ENCODE measurements around the gene LIN54. TPM values are rescaled to one million over a fixed set of nuclear protein-coding genes. Genes with fewer than 3 reads are reported as not detected.

Gene LIN54
- total RNA-seq, 1 donor from 2014 or later, result 7.4 TPM

DNA sequence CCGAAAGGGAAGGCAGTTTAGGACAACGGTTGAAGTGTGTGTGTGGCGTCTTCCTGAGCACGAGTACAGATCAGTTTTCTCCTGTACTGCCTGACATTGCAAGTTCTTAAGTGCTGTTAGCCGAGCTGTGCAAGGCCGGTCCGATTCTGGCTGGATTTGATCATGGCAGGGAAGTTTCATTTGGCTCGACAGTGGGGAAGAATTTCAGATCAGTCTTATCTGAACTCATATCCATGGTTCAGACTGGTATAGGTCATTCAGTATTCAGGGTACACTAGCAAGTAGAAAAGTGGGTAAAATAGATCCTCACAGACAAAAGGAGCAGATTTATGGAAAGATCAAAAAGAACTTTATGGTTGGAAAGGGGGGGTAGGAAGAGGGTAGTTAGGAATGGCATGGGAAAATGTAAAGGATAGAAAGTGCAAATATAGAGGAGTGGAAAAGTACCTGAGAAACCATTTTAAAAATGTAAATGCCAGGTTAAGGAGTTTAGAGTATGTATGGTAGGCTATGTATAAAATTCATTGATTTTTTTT lies 109.4 kb downstream of the LIN54 start:
- no peak for DNase-seq
- ATAC-seq (ENCODE audit: poor library complexity), result no peak
- intact Hi-C loops (cut with DNase I), result loop anchor here (10.0 kb wide), 1 partner anchor 134 kb away; the partner anchor contains the start of gene COPS4

DNA sequence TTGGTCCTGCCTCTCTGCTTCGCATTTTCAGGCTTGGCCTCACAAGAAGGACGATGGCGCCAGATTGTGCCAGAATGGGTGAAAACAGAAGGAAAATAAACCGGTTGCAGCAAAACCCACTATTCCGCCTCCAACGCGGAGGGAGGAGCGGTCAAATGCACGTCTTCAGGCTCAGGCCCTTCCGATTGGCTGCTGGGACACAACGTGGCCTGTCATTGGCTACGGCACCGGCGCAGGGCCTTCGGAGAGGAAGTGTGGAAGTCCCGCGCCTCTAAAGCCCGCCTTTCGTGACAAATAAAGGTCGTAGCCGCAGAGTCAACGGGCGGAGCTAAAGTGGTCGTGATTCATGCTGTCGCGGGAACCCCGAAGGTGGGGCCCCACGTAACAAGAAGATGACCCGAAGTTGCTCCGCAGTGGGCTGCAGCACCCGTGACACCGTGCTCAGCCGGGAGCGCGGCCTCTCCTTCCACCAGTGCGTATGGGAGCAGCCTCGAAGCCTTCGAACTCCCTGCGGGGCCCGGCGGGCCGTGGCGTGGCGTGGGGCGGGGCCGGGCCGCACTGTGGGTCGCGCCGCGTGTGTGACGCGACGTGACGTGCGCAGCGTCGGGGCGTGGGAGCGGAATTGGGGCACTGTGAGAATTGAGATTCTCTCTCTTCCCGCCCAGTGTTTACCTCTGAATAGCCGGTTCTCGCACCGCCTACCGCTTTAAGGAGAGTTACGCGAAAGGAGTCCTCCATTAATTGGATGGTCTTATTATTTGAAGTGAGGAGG lies 110.0 kb downstream of the LIN54 start, which contains the start of gene THAP9:
THAP9 (plus strand) TSS at position 325 of the 772 bp plus-strand sequence; CDS start at position 393, 68 bp downstream.
- peak; percentile 97 for ATAC-seq (ENCODE audit: poor library complexity)
- intact Hi-C loops (cut with DNase I), result loop anchor here (10.0 kb wide), 1 partner anchor 134 kb away; the partner anchor contains the start of gene COPS4

DNA sequence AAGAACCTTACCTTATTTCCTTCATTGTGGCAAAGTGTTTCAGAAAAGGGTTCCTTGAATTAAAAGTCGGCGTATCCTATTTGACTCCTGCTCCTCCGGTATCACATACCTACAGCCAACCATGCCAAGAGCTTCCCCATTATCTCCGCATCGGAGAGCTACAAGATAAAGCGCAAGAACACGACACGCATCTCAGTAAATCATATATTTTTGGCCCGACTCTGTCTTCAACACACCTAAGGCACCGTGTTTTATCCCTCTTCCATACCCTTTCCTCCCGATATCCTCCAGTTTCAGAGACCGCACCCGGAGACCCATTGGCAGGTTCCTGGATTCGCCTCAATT lies 110.6 kb downstream of the LIN54 start:
- intact Hi-C loops (cut with DNase I), result loop anchor here (10.0 kb wide), 1 partner anchor 135 kb away; the partner anchor contains the start of gene COPS4
- ATAC-seq (ENCODE audit: poor library complexity) (peak; percentile 16), DNase-seq (no peak)

More for the DNA sequence above, 110.0 kb downstream of the LIN54 start, which contains the start of gene THAP9:
- DNase-seq, result peak; percentile 99

DNA sequence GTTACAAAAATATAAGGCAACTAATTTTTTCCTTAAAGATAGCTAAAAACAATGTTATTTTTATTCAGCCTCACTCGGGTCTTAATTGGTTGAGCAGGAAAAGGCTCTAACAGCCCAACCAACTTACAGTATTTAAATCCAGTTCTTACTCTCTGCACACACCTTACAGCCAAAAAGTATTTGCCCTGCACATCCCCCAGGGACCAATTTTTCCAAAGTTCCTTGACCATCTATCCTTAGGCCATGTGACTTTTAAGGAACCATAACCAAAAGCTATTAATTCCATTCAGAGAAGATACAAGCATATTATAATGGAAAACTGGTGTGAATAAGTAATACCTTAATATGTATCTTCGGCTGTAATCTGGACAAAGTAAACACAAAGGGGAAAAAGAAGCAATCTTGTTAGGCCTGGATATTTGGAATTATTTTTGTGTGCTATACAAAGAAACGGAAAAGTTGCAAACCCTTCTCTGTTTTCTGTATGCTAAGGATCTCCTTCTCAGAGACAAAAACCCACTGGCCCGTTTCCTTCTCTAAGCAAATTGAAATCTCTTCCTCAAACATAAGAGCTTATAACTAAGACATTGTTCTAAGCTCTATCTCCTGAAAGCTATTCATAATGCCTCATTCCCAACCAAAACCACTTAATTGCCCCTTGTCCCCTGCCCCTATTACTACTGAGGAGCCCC lies 111.1 kb downstream of the LIN54 start:
- DNase-seq (no peak), ATAC-seq (ENCODE audit: poor library complexity) (no peak)
- intact Hi-C loops (cut with DNase I), result loop anchor here (5.0 to 10.0 kb wide), 4 partner anchors 113 to 465 kb away; partner anchors contain the start of genes COPS4, ENOPH1, HNRNPDL and LIN54

DNA sequence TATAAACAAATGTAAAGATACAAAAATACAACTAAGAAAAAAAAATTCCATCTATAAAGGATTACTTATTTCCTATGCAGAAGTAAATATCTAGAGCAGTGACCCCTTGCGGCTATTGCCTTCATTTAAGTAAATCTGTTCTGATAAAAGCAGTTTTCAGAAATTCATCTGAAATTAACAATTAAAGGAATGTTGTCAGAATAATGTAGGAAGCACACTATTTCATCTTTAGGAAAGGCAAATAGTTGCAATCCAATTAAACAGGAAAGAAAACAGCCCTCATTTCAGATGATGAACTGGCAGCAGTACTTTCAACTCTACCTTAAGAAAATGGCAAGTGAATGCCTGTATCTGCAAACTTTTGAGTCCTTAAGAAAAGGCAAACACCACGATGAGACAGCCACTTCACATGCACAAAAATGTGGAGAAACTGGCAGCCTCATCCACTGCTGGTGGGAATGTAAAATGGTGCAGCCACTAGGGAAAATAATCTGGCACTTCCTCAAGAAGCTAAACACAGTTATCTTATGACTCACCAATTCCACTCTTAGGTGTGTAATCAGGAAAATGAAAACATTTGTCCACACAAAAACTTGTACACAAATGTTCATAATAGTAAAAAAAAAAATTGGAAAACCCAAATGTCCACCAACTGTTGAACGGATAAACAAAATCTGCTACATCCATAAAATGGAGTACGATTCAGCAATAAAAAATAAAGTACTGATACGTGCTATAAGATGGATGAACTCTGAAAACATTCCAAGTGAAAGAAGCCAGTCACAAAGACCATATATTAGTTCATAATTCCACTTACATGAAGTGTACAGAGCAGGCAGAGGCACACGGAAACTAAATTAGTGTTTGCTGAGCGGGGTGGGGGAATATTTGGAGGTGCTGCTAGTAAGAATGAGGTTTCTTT lies 112.0 kb downstream of the LIN54 start:
- intact Hi-C loops (cut with DNase I), result loop anchor here (5.0 to 10.0 kb wide), 3 partner anchors 114 to 464 kb away; partner anchors contain the start of genes ENOPH1, HNRNPDL and LIN54
- DNase-seq, result no peak
- ATAC-seq (ENCODE audit: poor library complexity), result no peak

DNA sequence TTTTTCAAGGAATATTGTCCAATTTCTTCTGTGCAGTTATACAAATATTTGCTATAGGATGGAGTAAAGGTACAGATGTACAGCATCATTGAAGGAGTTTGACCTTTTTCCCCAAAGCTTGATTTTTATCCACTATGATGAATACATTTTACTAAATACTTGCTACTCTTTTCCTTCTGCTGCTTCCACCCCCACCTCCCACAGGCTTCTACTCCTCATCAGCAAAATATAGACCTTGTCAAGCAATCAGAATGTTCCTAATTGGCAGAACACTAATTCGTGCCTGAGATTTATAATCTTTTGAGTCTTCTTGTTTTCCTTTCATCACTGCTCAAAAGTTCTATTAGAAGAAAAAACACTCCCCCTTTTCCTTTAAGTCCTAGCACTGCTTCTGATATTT lies 113.9 kb downstream of the LIN54 start:
- no peak for ATAC-seq (ENCODE audit: poor library complexity)
- DNase-seq, result no peak
- intact Hi-C loops (cut with DNase I), result loop anchor here (5.0 to 10.0 kb wide), 3 partner anchors 116 to 462 kb away; partner anchors contain the start of genes ENOPH1, HNRNPDL and LIN54

DNA sequence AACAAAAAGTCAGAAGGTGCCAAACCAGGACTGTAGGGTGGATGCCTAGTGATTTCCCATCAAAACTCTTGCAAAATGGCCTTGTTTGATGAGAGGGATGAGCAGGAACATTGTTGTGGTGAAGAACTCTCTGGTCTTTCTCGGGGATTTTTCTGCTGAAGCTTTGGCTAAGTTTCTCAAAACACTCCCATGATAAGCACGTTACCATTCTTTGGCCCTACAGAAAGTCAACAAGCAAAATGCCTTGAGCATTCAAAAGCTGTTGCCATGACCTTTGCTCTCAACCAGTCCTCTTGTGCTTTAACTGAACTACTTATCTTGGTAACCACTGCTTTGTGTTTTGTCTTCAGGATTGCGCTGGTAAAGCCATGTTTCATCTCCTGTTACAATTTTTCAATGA lies 116.7 kb downstream of the LIN54 start:
- intact Hi-C loops (cut with DNase I), result loop anchor here (10.0 kb wide), 2 partner anchors 429 to 459 kb away; partner anchors contain the start of genes ENOPH1 and HNRNPDL
- ATAC-seq (ENCODE audit: poor library complexity) (no peak), DNase-seq (no peak)

DNA sequence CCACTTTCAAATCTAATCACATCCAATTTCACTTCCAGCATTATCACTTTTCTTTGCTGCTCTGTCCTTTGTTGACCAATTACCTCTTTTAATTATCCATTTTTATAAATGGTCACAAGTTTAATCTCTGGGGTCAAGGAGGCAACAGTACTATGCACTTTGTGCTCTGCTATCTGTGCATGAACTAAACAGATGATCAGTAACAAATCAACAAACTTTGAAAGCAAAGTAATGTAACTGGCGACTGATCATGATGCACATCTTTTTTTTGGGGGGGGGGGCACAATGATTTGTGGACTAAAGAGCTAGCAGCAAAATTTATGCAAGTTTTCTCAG lies 118.2 kb downstream of the LIN54 start:
- no peak for ATAC-seq (ENCODE audit: poor library complexity)
- DNase-seq, result no peak
- intact Hi-C loops (cut with DNase I), result loop anchor here (10.0 kb wide), 2 partner anchors 428 to 458 kb away; partner anchors contain the start of genes ENOPH1 and HNRNPDL

DNA sequence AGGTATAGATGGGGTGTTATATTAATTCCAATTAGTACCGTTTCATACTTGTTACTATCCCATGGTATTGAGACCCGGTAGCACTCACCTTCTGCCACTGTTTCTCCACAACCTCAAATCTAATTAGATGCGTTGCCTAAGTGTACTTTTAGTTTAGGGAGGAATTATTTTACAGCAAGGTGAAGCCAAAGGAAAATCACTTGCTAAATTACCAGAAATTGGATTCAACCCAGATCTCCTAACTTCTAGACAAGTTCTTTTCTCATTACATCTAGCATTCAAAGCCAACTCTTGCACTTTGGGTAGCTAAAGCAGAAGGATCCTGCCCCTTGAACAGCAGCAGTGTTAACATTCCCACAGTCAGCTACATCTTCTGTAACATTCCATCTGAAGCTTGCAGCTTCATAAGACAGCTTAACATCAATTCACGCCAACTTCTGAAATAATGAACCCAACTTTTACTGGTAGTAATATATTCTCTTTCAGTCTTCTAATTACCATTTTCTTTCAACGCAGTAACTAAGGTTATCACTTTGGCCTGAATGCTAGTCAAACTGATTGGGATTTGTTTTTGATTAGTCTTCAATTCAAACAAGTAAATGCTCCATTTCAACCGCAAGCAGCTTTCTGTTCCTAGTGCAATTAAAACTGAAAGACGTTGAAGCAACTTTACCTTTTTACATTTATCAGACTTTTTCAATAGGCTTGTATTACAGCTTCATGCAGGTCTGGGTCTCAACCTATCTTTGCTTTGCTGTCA lies 118.7 kb downstream of the LIN54 start:
- peak; percentile 4 for ATAC-seq (ENCODE audit: poor library complexity)

DNA sequence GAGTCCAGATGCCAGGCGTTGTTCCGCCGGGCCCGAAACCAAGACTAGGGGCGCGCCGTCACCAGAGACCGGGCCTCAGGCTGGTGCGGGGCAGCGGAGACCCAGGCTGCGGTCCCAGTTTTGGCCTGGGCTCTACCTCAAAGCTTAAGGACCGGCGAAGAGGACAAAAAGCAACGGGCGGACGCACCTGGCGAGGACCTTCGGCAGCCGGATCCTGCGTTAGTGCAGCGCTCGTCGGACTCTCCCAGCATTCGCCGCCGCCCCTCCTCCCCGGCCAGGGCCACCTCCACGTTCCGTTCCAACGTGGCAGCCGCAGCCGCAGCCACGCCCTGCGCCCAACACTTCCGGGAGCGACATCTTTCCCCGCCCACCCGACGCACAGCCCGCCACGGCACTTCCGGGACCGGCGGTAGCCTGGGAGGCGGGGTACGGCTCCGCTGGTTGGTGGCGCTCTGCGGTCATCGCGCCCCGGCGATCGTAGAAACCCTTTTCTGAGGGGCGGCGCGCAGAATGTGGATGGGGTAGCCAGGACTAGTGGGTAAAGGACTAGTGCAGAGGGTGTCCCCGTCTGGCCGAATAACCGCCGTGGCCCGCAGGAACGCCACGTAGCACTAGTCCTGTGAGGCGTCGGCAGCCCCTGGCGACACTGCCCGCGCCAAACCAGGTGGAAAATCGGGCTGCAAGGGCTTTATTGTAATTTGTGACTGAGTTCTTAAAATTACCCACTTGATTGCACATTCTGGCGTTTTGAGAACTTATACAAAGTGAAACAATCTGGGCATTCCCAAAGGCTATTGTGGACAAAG lies 119.5 kb downstream of the LIN54 start, which contains the start of gene SEC31A:
SEC31A (minus strand) TSS at position 253 of the 806 bp plus-strand sequence. CDS start 9,217 bp downstream, outside the sequence.
- intact Hi-C loops (cut with DNase I), result loop anchor here (10.0 kb wide), 2 partner anchors 426 to 456 kb away; partner anchors contain the start of genes ENOPH1 and HNRNPDL
- DNase-seq (peak; percentile 98), ATAC-seq (ENCODE audit: poor library complexity) (peak; percentile 99)

More for the DNA sequence above, 118.7 kb downstream of the LIN54 start:
- intact Hi-C loops (cut with DNase I), result loop anchor here (10.0 kb wide), 2 partner anchors 427 to 457 kb away; partner anchors contain the start of genes ENOPH1 and HNRNPDL
- DNase-seq, result no peak

DNA sequence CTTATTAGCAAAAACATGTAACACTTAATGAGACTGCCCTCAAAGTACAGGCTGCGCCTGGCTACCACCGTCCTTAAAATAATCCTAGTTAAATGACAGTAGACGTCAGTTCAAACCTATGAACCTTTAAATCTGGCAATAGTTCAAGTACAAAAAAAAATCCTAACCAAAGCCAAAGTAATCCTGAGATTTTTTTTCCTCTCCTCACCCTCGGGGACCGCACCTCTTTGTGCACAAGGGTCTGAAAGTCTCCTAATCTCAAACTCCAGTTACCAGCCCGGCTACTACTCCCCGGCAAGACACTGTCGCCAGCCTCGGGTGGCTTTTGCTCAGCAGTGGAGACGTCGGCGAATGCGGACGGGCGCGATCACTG lies 120.1 kb downstream of the LIN54 start:
- peak; percentile 19 for ATAC-seq (ENCODE audit: poor library complexity)
- intact Hi-C loops (cut with DNase I), result loop anchor here (10.0 kb wide), 2 partner anchors 426 to 456 kb away; partner anchors contain the start of genes ENOPH1 and HNRNPDL
- no peak for DNase-seq

DNA sequence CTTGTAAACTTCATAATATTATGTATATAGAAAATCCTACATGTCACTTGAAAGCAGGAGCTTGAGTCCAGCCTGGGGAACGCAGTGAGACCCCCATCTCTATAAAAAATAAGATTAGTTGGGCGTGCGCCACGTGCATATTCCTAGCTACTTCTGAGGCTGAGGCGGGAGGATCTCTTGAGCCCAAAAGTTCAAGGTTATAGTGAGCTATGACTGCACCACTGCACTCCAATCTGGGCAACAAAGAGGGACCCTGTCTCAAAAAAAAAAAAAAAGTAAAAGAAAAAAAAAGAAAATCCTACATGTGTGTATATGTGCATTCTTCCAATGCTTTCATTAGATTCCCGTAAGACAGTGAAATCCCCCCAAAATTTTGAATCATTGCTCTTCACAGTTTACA lies 121.3 kb downstream of the LIN54 start:
- ATAC-seq (ENCODE audit: poor library complexity) (no peak), DNase-seq (no peak)
- intact Hi-C loops (cut with DNase I), result no loop called here

DNA sequence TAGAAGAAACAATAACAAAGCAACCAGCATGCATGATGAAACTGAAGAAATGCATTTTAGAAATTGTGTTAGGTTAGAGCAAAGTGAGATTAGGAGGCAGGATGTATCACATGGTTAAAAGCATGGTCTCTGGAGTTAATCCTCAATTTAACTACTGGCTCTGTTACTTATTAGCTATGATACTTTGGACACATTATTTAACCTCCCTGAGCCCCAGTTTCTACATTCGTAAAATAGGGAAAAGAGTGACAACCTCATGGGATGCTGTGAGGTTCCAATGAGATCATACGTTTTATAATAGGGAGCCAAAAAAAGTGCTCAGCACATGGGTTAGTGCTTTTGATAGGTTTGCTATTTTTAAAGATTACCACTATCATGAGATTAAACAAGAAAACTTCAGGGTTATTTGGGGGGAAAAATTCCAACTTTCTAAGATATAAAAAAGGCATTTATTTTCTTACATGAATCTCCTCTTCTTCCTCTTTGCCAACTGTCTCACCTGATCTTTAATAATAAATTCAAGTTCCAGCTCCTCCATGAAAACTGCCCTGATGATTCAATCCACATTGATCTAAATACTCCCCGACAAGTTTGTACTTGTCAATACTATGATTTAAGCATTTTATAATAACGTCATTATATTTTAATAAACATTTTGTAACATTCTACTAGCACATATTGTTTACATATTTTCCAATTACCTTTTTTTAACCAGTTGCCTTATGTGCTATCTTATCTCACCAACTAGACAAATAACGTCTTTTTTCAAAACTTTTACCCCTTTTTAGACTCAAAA lies 124.3 kb downstream of the LIN54 start:
- DNase-seq, result no peak
- intact Hi-C loops (cut with DNase I), result no loop called here
- no peak for ATAC-seq (ENCODE audit: poor library complexity)

DNA sequence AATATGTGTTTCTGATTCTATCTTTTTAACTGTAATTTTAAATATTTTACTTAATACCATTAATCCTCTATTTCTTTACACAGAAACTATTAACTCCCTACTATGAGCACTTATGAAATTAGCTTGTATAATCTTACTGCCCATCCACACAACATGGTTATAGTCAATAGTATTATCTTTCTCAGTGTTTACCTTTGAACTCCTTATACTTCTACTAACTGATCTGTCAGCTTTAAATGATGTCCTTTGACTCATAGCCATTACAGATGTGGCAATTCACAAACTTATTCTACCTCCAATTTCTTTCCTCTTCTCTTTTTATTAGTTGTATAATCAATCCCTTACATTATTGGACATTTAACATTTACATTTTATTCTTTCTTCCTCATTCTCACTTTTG lies 125.2 kb downstream of the LIN54 start:
- DNase-seq (no peak), ATAC-seq (ENCODE audit: poor library complexity) (no peak)
- intact Hi-C loops (cut with DNase I), result no loop called here

All from Right ventricle myocardium superior (tissue), 1 donor.